A549 (cell line): ENCODE measurements around the gene TSR3.

Experiments
- CTCF ChIP-seq: fragments of >200 bp; sonication (Bioruptor Twin); formaldehyde crosslinking; IDR thresholded peaks from 3 replicates; pipeline ENCODE4 v1.5.1; 2016
- EP300 ChIP-seq, 2 experiments: fragments of >200 bp; sonication (Bioruptor Twin); formaldehyde crosslinking; IDR thresholded peaks; 2 replicates in 1 of 2; 3 replicates in 1 of 2; pipeline ENCODE4 v1.6.1; 2016 to 2017
- HMGXB4 ChIP-seq: fragments of 250-450 bp; sonication (Bioruptor Pico); IDR thresholded peaks from 2 replicates; pipeline ENCODE4 v1.5.0; 2021; ENCODE audit warnings: mild to moderate bottlenecking, moderate library complexity, borderline replicate concordance
- JUNB ChIP-seq: fragments of >200 bp; sonication (Bioruptor Twin); formaldehyde crosslinking; IDR thresholded peaks from 2 replicates; pipeline ENCODE4 v1.6.1; 2016
- POLR2A ChIP-seq: IDR thresholded peaks from 2 replicates; pipeline ENCODE4 v1.6.1; 2012; ENCODE audit warnings: mild to moderate bottlenecking, low read length
- RAD21 ChIP-seq, 2 experiments: fragments of >200 bp in 1 of 2; sonication (Bioruptor Twin) in 1 of 2; formaldehyde crosslinking in 1 of 2; IDR thresholded peaks in 1 of 2; conservative IDR thresholded peaks in 1 of 2; 2 replicates in 1 of 2; 3 replicates in 1 of 2; pipeline ENCODE4 v1.6.1; 2012 to 2018; ENCODE audit warnings: inconsistent platforms in 1 of 2
- RCOR1 ChIP-seq: fragments of 150-350 bp; IDR thresholded peaks from 2 replicates; pipeline ENCODE4 v1.6.1; 2014; ENCODE audit warnings: antibody characterized with exemption, low read length, low read depth

- TF ChIP-seq RCOR1 = no peak
- TF ChIP-seq RAD21 (conservative IDR thresholded peaks at IDR 0.05 in 1 of 2, IDR thresholded peaks at IDR 0.05 in 1 of 2) = no peak
- TF ChIP-seq HMGXB4 = no peak
- TF ChIP-seq JUNB = no peak
- no peak for TF ChIP-seq EP300 (IDR thresholded peaks at IDR 0.05)
- TF ChIP-seq POLR2A = no peak
- TF ChIP-seq CTCF = no peak
Measured at GRCh38 chr16:1326946-1327618, 24.6 kb downstream of the TSR3 start.
